ENCODE measurements around the gene CDHR1. TPM values are rescaled to one million over a fixed set of nuclear protein-coding genes. Genes with fewer than 3 reads are reported as not detected.

CDHR1 gene
- total and polyA plus RNA-seq, 2 of the 8 experiments (the other 6 are each of a cell fraction or from before 2014, with no cell fraction given): 3.9 to 10.5 TPM

DNA sequence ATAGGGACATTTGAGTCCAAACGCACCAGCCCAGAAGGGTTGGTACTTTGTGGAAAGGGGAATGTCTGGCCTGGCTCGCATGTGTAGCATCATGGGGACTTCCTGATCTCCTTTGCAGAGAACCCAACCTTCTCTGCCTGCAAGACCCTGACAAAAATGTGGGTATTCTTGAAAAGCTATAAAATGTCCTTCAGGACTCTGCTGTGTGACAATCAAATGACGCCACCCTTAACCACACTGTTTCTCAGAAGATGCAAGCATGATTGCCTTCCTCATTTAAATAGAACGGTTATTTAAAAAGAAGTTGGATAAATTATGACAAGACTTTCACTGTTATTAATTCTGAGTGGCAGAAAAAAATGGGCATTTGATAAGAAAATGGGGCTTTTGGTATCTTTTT, 35.8 kb upstream of the CDHR1 start (continued):
- TF ChIP-seq, protein P1, sequence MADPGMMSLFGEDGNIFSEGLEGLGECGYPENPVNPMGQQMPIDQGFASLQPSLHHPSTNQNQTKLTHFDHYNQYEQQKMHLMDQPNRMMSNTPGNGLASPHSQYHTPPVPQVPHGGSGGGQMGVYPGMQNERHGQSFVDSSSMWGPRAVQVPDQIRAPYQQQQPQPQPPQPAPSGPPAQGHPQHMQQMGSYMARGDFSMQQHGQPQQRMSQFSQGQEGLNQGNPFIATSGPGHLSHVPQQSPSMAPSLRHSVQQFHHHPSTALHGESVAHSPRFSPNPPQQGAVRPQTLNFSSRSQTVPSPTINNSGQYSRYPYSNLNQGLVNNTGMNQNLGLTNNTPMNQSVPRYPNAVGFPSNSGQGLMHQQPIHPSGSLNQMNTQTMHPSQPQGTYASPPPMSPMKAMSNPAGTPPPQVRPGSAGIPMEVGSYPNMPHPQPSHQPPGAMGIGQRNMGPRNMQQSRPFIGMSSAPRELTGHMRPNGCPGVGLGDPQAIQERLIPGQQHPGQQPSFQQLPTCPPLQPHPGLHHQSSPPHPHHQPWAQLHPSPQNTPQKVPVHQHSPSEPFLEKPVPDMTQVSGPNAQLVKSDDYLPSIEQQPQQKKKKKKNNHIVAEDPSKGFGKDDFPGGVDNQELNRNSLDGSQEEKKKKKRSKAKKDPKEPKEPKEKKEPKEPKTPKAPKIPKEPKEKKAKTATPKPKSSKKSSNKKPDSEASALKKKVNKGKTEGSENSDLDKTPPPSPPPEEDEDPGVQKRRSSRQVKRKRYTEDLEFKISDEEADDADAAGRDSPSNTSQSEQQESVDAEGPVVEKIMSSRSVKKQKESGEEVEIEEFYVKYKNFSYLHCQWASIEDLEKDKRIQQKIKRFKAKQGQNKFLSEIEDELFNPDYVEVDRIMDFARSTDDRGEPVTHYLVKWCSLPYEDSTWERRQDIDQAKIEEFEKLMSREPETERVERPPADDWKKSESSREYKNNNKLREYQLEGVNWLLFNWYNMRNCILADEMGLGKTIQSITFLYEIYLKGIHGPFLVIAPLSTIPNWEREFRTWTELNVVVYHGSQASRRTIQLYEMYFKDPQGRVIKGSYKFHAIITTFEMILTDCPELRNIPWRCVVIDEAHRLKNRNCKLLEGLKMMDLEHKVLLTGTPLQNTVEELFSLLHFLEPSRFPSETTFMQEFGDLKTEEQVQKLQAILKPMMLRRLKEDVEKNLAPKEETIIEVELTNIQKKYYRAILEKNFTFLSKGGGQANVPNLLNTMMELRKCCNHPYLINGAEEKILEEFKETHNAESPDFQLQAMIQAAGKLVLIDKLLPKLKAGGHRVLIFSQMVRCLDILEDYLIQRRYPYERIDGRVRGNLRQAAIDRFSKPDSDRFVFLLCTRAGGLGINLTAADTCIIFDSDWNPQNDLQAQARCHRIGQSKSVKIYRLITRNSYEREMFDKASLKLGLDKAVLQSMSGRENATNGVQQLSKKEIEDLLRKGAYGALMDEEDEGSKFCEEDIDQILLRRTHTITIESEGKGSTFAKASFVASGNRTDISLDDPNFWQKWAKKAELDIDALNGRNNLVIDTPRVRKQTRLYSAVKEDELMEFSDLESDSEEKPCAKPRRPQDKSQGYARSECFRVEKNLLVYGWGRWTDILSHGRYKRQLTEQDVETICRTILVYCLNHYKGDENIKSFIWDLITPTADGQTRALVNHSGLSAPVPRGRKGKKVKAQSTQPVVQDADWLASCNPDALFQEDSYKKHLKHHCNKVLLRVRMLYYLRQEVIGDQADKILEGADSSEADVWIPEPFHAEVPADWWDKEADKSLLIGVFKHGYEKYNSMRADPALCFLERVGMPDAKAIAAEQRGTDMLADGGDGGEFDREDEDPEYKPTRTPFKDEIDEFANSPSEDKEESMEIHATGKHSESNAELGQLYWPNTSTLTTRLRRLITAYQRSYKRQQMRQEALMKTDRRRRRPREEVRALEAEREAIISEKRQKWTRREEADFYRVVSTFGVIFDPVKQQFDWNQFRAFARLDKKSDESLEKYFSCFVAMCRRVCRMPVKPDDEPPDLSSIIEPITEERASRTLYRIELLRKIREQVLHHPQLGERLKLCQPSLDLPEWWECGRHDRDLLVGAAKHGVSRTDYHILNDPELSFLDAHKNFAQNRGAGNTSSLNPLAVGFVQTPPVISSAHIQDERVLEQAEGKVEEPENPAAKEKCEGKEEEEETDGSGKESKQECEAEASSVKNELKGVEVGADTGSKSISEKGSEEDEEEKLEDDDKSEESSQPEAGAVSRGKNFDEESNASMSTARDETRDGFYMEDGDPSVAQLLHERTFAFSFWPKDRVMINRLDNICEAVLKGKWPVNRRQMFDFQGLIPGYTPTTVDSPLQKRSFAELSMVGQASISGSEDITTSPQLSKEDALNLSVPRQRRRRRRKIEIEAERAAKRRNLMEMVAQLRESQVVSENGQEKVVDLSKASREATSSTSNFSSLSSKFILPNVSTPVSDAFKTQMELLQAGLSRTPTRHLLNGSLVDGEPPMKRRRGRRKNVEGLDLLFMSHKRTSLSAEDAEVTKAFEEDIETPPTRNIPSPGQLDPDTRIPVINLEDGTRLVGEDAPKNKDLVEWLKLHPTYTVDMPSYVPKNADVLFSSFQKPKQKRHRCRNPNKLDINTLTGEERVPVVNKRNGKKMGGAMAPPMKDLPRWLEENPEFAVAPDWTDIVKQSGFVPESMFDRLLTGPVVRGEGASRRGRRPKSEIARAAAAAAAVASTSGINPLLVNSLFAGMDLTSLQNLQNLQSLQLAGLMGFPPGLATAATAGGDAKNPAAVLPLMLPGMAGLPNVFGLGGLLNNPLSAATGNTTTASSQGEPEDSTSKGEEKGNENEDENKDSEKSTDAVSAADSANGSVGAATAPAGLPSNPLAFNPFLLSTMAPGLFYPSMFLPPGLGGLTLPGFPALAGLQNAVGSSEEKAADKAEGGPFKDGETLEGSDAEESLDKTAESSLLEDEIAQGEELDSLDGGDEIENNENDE (IDR thresholded peaks at IDR 0.05; ENCODE audit: insufficient replicate concordance, low read length): no peak
- TF ChIP-seq POLR2A (IDR thresholded peaks at IDR 0.05; ENCODE audit: control extremely low read depth in 1 of 2, low read depth in 2 of 2, low read length in 2 of 2) (no peak), NRF1 (IDR thresholded peaks at IDR 0.05; ENCODE audit: low read depth, low read length) (no peak), CBX5 (IDR thresholded peaks at IDR 0.05; ENCODE audit: low read depth, low read length) (no peak), BCL11A (IDR thresholded peaks at IDR 0.05; ENCODE audit: low read depth in 2 of 2, low read length in 2 of 2) (no peak), CREB1 (IDR thresholded peaks at IDR 0.05) (no peak), KDM1A (IDR thresholded peaks at IDR 0.05; ENCODE audit: borderline replicate concordance, low read length) (no peak)

Measured in H1 (cell line).